CD4-positive, alpha-beta T cell treated with Interleukin-2 at 100 ng/mL for 4 hours (primary cell): ENCODE measurements around the gene CNFN.

Experiments used
- DNase-seq: peaks from one replicate; pipeline ENCODE4 v3.0.0-alpha.2; 2020; ENCODE audit warnings: low spot score

The CNFN gene

GRCh38 chr19:42375415-42376176 lies 14.5 kb downstream of the CNFN start:
- DNase-seq: no peak

- DNase-seq: no peak
These were observed 15.2 kb downstream of the CNFN start for GRCh38 chr19:42374826-42375376.

GRCh38 chr19:42370626-42371175 lies 19.4 kb downstream of the CNFN start:
- DNase-seq: no peak

GRCh38 chr19:42370068-42370520 lies 20.0 kb downstream of the CNFN start:
- no peak for DNase-seq

GRCh38 chr19:42369433-42370067 lies 20.5 kb downstream of the CNFN start:
- DNase-seq: no peak

- no peak for DNase-seq
These were observed 21.3 kb downstream of the CNFN start for GRCh38 chr19:42368765-42369164.

- no peak for DNase-seq
These were observed 21.7 kb downstream of the CNFN start for GRCh38 chr19:42368360-42368759.

GRCh38 chr19:42367929-42368328 lies 22.2 kb downstream of the CNFN start:
- DNase-seq: no peak

- no peak for DNase-seq
These were observed 23.4 kb downstream of the CNFN start for GRCh38 chr19:42366673-42367072.

GRCh38 chr19:42363614-42364346 lies 26.3 kb downstream of the CNFN start:
- peak; percentile 2 for DNase-seq

- DNase-seq: no peak
These were observed 27.1 kb downstream of the CNFN start for GRCh38 chr19:42362891-42363440.

- no peak for DNase-seq
These were observed 27.8 kb downstream of the CNFN start for GRCh38 chr19:42362342-42362741.

GRCh38 chr19:42361545-42361910 lies 28.6 kb downstream of the CNFN start:
- DNase-seq: no peak

- DNase-seq: no peak
These were observed 29.1 kb downstream of the CNFN start for GRCh38 chr19:42360787-42361544.

- no peak for DNase-seq
These were observed 32.8 kb downstream of the CNFN start for GRCh38 chr19:42357290-42357689.

GRCh38 chr19:42356686-42357085 lies 33.4 kb downstream of the CNFN start:
- no peak for DNase-seq

- no peak for DNase-seq
These were observed 34.2 kb downstream of the CNFN start for GRCh38 chr19:42355896-42356295.

- no peak for DNase-seq
These were observed 36.6 kb downstream of the CNFN start for GRCh38 chr19:42353341-42354015.

GRCh38 chr19:42352301-42353259 lies 37.5 kb downstream of the CNFN start:
- DNase-seq: peak; percentile 32
